HG03378 (cell line): ENCODE measurements around the gene CBFB.
"Not testable (repeated sequence)": the region's sequence is repeated elsewhere in the genome, so short reads cannot be mapped to it uniquely, and the experiment has no call there.

ENCODE experiments used
- ATAC-seq: cut with Tn5 transposase; IDR thresholded peaks from one replicate; pipeline ENCODE4 v1.9.1; 2021; ENCODE audit warnings: mild to moderate bottlenecking, moderate library complexity; ENCODE audit not compliant: unreplicated experiment

CBFB gene

GRCh38 chr16:67120025-67120424 lies 91.1 kb downstream of the CBFB start:
- ATAC-seq = no peak

GRCh38 chr16:67122799-67123198 lies 93.8 kb downstream of the CBFB start:
- ATAC-seq = not testable (repeated sequence)

GRCh38 chr16:67128417-67128816 lies 99.5 kb downstream of the CBFB start:
- ATAC-seq = no peak

GRCh38 chr16:67128887-67129286 lies 99.9 kb downstream of the CBFB start:
- no peak for ATAC-seq

- no peak for ATAC-seq
These were observed 100.5 kb downstream of the CBFB start for GRCh38 chr16:67129422-67129821.

- no peak for ATAC-seq
These were observed 108.7 kb downstream of the CBFB start for GRCh38 chr16:67137605-67138004.

- no peak for ATAC-seq
These were observed 112.4 kb downstream of the CBFB start for GRCh38 chr16:67141391-67141790.

- ATAC-seq = no peak
These were observed 113.4 kb downstream of the CBFB start for GRCh38 chr16:67142342-67142741.

- ATAC-seq = no peak
These were observed 116.0 kb downstream of the CBFB start for GRCh38 chr16:67144943-67145342.

- no peak for ATAC-seq
These were observed 116.8 kb downstream of the CBFB start for GRCh38 chr16:67145746-67146145.

- no peak for ATAC-seq
These were observed 117.8 kb downstream of the CBFB start for GRCh38 chr16:67146523-67147357.

GRCh38 chr16:67147437-67148140 lies 118.6 kb downstream of the CBFB start:
- no peak for ATAC-seq

GRCh38 chr16:67148221-67148620 lies 119.3 kb downstream of the CBFB start:
- ATAC-seq = no peak

- no peak for ATAC-seq
These were observed 119.8 kb downstream of the CBFB start for GRCh38 chr16:67148656-67149275.

GRCh38 chr16:67149276-67150046 lies 120.5 kb downstream of the CBFB start:
- no peak for ATAC-seq

- ATAC-seq = no peak
These were observed 121.3 kb downstream of the CBFB start for GRCh38 chr16:67150047-67150832.
